K562 (cell line): Measurements from ENCODE around the gene PSAP. TPM values are rescaled to one million over a fixed set of nuclear protein-coding genes. Genes with fewer than 3 reads are reported as not detected.

Experiments used
- CREB3 ChIP-seq: fragments of 450-650 bp; conservative IDR thresholded peaks from 2 replicates; pipeline ENCODE4 v1.6.1; 2016; ENCODE audit warnings: missing genetic modification characterization, low read depth, mild to moderate bottlenecking, missing compliant biosample characterization, moderate library complexity
- HES1 ChIP-seq: fragments of 450-650 bp; IDR thresholded peaks from 2 replicates; pipeline ENCODE4 v1.6.1; 2016; ENCODE audit warnings: low read depth, mild to moderate bottlenecking, moderate library complexity
- NBN ChIP-seq: fragments of 450-650 bp; IDR thresholded peaks from 2 replicates; pipeline ENCODE4 v1.6.1; 2016; ENCODE audit warnings: low read depth, mild to moderate bottlenecking
- NFIC ChIP-seq: fragments of 450-650 bp; IDR thresholded peaks from 2 replicates; pipeline ENCODE4 v1.6.1; 2017; ENCODE audit warnings: mild to moderate bottlenecking, inconsistent platforms
- NFYB ChIP-seq: IDR thresholded peaks from 2 replicates; pipeline ENCODE4 v1.6.1; 2011; ENCODE audit warnings: mild to moderate bottlenecking, moderate library complexity; ENCODE audit not compliant: insufficient read length; ENCODE audit errors: extremely low read depth
- PBX2 ChIP-seq, 2 experiments: IDR thresholded peaks in 1 of 2; conservative IDR thresholded peaks in 1 of 2; 2 replicates each; pipeline ENCODE4 v1.6.1; 2016; ENCODE audit warnings: low read depth in 2 of 2, mild to moderate bottlenecking in 1 of 2, missing compliant biosample characterization in 1 of 2, missing genetic modification characterization in 1 of 2, moderate library complexity in 1 of 2
- POLR3A ChIP-seq: IDR thresholded peaks from 2 replicates; pipeline ENCODE4 v1.6.1; 2011; ENCODE audit warnings: borderline replicate concordance, mild to moderate bottlenecking, moderate library complexity; ENCODE audit not compliant: insufficient read length, insufficient read depth; ENCODE audit errors: extremely low read depth
- RAD21 ChIP-seq, 2 experiments: fragments of 250-450 bp in 1 of 2; fragments of 450-650 bp in 1 of 2; sonication (Bioruptor Pico) in 1 of 2; formaldehyde crosslinking in 1 of 2; IDR thresholded peaks in 1 of 2; conservative IDR thresholded peaks in 1 of 2; 2 replicates each; pipeline versions ENCODE4 v1.4.0 to v1.8.0; 2020 to 2022; ENCODE audit warnings: mild to moderate bottlenecking in 2 of 2, moderate library complexity in 1 of 2
- SIN3A ChIP-seq, 2 experiments: fragments of 150-350 bp in 1 of 2; IDR thresholded peaks; 2 replicates each; pipeline ENCODE4 v1.6.1; 2011 to 2016; ENCODE audit warnings: borderline replicate concordance in 2 of 2, low read depth in 2 of 2, low read length in 2 of 2, mild to moderate bottlenecking in 2 of 2, moderate library complexity in 2 of 2; ENCODE audit not compliant: control insufficient read depth in 1 of 2
- TOE1 ChIP-seq, 2 experiments: fragments of 450-650 bp in 1 of 2; sonication (generic) in 1 of 2; formaldehyde crosslinking in 1 of 2; IDR thresholded peaks; 2 replicates each; pipeline versions ENCODE4 v1.7.1 to v1.8.0; 2016 to 2022; ENCODE audit warnings: borderline replicate concordance in 2 of 2, mild to moderate bottlenecking in 2 of 2, antibody characterized with exemption in 1 of 2, inconsistent platforms in 1 of 2, low read depth in 1 of 2, missing genetic modification reagents in 1 of 2, moderate library complexity in 1 of 2
- TRIM25 ChIP-seq: fragments of 450-650 bp; IDR thresholded peaks from 2 replicates; pipeline ENCODE4 v1.7.0; 2016; ENCODE audit warnings: borderline replicate concordance
- U2AF2 ChIP-seq: fragments of 200-400 bp; formaldehyde crosslinking; optimal IDR thresholded peaks from 2 replicates; pipeline ENCODE3; 2017; ENCODE audit warnings: low read depth, mild to moderate bottlenecking, low read length
- ZNF444 ChIP-seq: fragments of 250-450 bp; sonication (Bioruptor Pico); IDR thresholded peaks from 2 replicates; pipeline ENCODE4 v1.4.0; 2020; ENCODE audit warnings: mild to moderate bottlenecking, moderate library complexity
- polyA plus RNA-seq, 8 experiments: library from polyadenylated mRNA; depleted of rRNA in 4 of 8; stranded (reverse) in 5 of 8; unstranded in 3 of 8; fragments of >200 nt; fragmentation: Nextera tagmentation in 2 of 8; fragmentation: Illumina TruSeq in 1 of 8; extraction: Ambion mirVana in 2 of 8; extraction: Trizol in 1 of 8; gene quantifications; 2 replicates each; pipeline versions ENCODE4 v1.2.1 to v1.2.3, GENCODE V29; 2011 to 2014; ENCODE audit warnings: inconsistent platforms in 1 of 8, missing spikeins in 1 of 8
- total RNA-seq, 7 experiments: library from RNA; depleted of rRNA in 6 of 7; stranded (reverse); fragments of >200 nt in 6 of 7; fragmentation: Illumina TruSeq in 2 of 7; extraction: Trizol in 2 of 7; gene quantifications; 2 replicates each; pipeline versions ENCODE4 v1.2.1 to v1.2.3, GENCODE V29; 2011 to 2021; ENCODE audit warnings: low replicate concordance in 1 of 7

Gene PSAP
- total and polyA plus RNA-seq, 9 of the 15 experiments (the other 6 are each of a cell fraction or from before 2014, with no cell fraction given), result 245 to 700 (median 429) TPM

- TF ChIP-seq HES1, result no peak
- TF ChIP-seq TOE1 (IDR thresholded peaks at IDR 0.05; ENCODE audit: borderline replicate concordance), result no peak
- no peak for TF ChIP-seq TOE1 (CRISPR knock-in tag; IDR thresholded peaks at IDR 0.05; ENCODE audit: borderline replicate concordance, low read depth)
- no peak for TF ChIP-seq NBN
- TF ChIP-seq NFYB, result peak; percentile 87
- no peak for TF ChIP-seq TRIM25
- TF ChIP-seq PBX2 (CRISPR knock-in tag; IDR thresholded peaks at IDR 0.05; ENCODE audit: low read depth), result no peak
- TF ChIP-seq PBX2 (tag; conservative IDR thresholded peaks at IDR 0.05; ENCODE audit: low read depth), result 0 out of 2 replicates have a peak, but pooled peaks have one; percentile 34
- no peak for TF ChIP-seq SIN3A (IDR thresholded peaks at IDR 0.05; ENCODE audit: borderline replicate concordance in 2 of 2, control insufficient read depth in 1 of 2, low read depth in 2 of 2, low read length in 2 of 2)
- TF ChIP-seq POLR3A, result no peak
- TF ChIP-seq RAD21 (CRISPR knock-in tag; conservative IDR thresholded peaks at IDR 0.05 in 1 of 2, IDR thresholded peaks at IDR 0.05 in 1 of 2), result no peak
- TF ChIP-seq NFIC, result 0 out of 2 replicates have a peak, but pooled peaks have one; percentile 13
- TF ChIP-seq CREB3 (tag), result no peak
- no peak for TF ChIP-seq ZNF444 (CRISPR knock-in tag)
- no peak for TF ChIP-seq U2AF2
Observed at GRCh38 chr10:71796749-71797405, 54.2 kb downstream of the PSAP start (continued).
